KBM-7 (cell line): Measurements from ENCODE around the gene STING1.
A peak's percentile ranks its signal among the peaks of the same experiment; 100 is the strongest.

Source experiments
- DNase-seq: peaks from one replicate; pipeline ENCODE4 v3.0.0-alpha.2; 2015
- in situ Hi-C: fragments of 300-500 bp; cut with MboI; formaldehyde crosslinking; loops from 2 replicates; pipeline ENCODE4 v1.14.3; 2020; ENCODE audit warnings: low sequenced_read_pairs, low pct_unique_long_range_greater_than_20kb, mixed read lengths

STING1 gene

DNA sequence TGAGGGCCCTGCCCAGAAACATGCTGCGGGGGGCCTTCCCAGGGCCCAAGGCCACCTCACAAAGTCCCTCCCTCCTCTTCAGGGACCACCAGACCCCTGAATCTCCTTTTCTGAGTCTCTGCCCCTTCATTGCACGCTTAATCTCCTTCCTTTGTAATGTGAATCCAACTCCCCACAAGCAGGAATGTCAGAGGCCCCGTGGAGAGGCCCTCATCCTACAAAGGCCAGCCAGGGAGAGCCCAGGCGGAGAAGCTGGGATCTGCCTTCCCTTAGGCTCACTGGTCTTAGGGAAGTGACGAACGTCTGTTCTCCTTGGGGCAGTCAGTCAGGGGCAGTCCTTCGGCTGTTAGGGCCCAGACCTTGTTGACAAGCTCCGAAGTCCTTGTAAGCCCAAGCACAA is 9.5 kb downstream of the STING1 start:
- in situ Hi-C loops: loop anchor here (10.0 kb wide), 1 partner anchor 48 kb away; no protein-coding TSS in a partner anchor
- DNase-seq: no peak

DNA sequence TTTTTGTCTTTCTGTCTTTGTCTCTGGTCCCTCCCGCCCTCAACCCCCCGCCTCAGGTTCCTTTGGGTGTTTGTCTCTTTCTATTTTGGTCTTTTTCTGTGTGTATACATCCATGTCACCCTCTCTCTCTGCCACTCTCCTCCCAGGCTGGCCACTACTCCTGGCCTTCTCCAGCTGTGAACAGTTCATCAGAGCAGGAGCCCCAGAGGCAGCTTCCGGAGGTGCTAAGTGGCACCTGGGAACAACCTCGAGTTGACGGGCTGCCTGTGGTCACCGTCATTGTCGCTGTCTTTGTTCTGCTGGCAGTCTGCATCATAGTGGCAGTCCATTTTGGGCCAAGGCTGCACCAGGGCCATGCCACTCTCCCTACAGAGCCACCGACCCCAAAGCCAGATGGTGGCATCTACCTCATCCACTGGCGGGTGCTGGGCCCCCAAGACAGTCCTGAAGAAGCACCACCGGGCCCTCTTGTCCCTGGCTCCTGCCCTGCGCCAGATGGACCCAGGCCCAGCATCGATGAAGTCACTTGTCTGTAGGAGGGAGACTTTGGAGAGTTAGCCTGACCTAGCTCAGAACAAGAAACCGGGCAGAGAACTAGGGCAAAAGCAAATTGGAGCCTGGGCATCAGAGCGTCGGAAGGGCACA is 10.1 kb downstream of the STING1 start:
- in situ Hi-C loops: loop anchor here (10.0 kb wide), 1 partner anchor 48 kb away; no protein-coding TSS in a partner anchor
- DNase-seq: no peak

DNA sequence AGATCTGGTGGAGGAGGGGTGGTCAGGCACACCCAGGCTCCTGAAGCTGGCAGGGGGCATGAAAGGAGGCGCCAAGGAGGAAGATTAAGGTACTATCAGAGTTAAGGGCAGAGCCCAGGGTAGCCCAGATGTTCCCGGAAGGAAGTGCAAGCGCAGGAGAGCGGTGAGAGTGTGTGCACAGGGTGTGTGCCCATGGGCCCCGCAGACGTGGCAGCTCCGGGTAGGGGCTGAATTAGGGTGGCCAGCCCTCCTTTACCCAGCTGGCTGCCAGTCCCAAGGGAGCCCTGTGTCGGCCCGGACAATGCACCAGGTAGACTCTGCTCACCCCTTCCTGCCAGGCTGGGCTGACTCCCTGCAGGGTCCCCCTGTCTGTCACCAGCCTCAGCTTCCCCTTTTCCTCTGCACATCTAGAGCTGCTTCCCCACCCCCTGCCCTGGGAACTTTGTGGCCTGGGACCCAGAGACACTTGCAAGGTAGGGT is 11.7 kb downstream of the STING1 start, which contains the start of gene SMIM33:
Gene SMIM33 (plus strand): TSS at position 184 of the 480 bp plus-strand sequence. CDS start 118 bp downstream, at position 302.
- in situ Hi-C loops: loop anchor here (10.0 kb wide), 1 partner anchor 46 kb away; no protein-coding TSS in a partner anchor
- DNase-seq: peak; percentile 78

DNA sequence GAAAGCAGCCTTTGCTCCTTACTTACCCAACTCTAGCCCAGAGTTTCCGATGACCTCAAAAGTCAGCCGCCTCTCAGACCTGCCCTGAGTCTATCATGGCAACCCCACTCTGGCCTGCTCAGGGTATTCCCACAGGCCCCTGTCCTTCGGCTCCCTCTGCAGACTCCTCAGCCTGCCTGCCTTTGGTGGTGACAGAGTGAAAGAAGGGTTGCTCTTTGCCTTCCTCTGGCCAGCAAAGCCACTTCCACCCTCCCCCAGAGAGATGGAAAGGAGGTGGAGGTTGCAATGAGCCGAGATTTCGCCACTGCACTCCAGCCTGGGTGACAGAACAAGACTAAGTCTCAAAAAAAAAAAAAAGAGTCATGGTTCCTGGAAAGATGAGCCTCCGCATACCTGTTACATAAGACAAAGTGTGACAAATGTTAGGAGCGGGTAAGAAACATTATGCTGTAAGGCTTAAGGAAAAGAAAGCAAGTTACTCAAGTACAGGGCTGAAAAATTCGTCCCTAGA is 14.1 kb downstream of the STING1 start:
- peak; percentile 46 for DNase-seq

DNA sequence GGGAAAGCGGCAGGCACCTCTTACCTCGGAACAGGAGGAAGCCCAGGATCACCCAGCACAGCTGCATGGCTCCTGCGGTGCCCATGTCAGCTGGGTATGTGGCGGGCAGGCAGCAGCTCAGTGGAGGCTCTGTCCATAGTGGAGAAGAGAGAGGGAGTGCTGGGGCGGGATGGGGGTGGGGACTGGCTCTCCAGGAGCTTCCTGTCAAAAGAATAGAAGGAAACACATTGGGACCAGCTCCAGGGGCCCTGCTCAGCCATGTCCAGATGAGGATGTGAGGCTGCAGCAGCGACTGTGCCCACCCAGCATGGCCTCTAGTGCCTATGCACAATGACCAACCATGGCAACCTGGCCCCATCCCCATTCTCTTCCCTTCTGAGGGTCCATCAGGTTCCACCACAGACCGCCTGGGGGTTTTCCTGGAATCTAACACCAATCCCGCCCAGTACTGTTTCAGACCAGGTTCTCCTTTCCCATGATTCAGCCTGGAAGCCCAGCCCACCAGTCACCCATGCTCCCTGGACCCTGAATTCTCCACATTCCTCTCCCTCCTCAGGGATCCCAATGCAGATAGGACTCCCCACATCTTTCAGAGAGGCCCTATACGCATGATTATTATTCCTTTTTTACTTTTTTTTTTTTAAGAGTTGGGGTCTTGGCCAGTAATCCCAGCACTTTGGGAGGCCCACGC is 19.8 kb downstream of the STING1 start, which contains the start of gene ECSCR:
Gene ECSCR (minus strand): TSS at position 158 of the 691 bp plus-strand sequence. CDS start 73 bp downstream, at position 85.
- no peak for DNase-seq
- in situ Hi-C loops: no loop called here

More for the DNA sequence above, 14.1 kb downstream of the STING1 start:
- in situ Hi-C loops: no loop called here

DNA sequence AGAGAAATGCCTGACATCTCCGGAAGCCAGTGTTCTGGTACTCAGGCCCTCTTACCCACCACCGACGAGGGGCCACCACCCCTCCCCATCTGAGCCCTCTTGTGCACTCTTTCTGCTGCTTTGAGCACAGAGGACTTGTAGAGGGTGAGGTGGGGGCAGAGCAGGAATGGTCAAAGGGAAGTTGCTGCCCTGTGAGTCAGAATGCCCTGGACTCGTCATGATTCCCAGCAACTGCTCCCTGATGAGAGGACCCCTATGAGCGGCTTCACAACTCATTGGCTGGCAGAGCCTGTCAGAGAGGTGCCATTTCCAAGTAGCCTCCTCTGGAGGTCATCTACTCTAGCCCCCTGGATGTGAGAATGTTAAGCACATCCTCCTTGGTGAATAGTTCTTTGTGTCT is 20.9 kb downstream of the STING1 start:
- no peak for DNase-seq
- in situ Hi-C loops: no loop called here

DNA sequence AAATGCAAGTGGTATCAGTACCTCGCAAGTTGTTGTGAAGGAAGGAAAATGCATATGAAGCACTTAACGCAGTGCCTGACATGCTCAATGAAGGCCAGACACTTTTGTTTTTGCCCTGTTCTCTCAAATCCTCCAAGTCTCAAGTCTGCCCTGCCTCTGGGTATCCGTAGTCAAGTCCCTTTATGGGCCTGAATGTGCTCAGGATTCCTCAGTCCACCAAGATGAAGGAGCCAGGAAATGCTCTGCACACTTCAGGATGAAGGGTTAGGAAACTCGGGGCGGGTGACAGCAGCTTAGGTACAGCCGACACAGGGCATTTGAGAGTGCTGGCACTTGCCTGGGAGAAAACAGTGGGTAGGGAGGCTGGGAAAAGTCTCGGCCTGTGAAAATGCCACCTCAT is 21.4 kb downstream of the STING1 start:
- DNase-seq: no peak
- in situ Hi-C loops: no loop called here

DNA sequence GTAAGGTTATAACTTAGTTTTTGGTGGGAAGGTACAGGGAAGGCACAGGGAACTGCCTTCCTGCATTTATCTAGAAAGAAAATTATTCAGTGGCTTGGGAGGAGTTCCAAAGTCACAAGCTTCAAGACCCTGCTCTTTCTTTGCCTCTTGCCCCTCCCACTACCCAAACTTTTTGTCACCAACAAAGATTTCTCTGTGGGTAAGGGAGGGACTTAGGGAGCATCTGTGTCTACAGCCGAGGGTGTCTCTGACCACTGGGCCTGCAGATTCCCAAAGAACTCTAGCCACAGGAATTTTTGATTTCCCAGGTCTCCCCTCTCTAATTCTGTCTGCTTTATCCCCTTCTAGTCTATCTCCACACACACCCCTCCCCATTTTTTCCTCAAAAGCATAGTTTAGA is 22.1 kb downstream of the STING1 start:
- in situ Hi-C loops: no loop called here
- no peak for DNase-seq

DNA sequence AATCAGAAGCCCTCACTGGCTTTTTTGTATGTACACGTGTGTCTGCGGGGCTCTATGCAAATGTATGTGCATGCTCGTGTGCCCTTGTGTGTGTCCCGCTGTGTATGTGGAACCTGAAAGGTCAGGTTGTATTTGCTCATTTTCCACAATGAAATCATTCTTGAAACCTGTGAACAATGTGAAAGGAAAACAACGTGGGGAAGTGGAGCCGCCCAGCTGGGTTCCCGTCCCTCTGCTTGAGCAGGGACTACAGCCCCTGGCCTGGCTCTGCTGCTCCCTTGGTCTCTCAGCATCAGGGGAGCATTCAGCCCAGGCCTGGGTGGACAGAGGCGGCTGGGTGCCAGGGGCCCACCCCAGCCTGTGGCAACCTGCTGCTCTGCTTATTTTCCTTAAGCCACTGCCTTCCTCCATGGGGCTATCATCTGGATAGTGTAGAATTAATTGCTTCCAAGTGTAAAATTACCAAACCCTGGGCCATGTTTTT is 23.1 kb downstream of the STING1 start:
- in situ Hi-C loops: no loop called here
- DNase-seq: no peak

DNA sequence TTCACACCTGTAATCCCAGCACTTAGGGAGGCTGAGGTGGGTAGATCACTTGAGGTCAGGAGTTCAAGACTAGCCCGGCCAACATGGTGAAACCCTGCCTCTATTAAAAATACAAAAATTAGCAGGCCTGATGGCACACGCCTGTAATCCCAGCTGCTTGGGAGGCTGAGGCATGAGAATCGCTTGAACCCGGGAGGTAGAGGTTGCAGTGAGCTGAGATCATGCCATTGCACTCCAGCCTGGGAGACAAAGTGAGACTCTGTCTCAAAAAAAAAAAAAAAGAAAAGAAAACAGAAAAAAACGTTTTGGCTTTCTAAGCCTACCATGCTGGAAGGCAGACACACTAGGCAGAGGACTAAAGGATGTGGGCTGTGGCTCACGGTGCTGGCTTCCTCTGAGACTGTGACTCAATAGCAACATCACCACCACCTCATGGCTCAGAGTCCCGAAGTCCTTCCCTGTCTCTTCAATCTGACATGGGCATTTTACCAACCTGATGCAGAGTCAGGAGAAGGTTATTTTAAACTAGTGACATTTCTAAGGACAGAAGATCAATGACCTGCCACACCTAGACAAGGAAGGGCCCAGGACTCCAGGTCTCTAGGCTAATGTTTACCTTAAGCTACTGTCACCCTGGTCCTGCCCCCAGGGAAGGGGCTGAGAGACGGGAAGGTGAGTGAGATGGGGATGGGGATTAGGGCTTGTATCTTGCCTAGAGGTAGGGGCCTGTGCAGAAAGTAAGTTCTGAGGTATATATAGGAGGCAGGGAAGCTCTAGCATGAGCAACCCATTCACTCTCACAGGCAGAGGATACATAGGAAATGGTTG is 23.8 kb downstream of the STING1 start:
- DNase-seq: no peak
- in situ Hi-C loops: no loop called here

DNA sequence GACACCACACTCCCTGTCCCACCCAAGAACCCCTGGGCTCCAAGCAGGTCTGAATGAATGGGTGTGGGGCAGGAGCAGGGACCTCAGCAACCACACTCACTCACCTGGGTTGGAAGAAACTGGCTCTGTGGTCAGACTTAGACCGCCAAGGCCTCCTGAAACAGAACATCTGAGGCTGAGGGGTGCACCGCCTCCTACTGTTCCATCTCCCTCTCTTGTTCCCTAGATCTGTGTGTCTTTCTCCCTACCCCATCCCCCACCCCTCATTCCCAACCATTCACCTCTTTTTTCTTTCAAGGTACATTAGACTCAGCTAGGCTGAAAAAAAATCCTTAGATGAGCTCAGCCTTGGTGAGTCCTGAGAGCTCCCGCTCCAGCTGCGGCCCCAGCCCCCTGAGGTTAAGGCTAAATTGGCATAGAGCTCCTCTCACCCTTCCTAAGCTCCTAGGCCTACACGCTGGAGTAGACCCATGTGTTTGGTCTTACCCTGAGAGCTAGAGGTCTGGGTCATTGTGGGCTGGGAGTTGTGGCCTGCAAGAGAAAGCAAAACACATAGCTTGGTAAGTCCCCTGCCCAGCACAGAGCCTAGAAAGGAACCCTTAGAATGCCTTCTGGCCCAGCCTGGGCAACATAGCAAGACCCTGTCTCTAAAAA is 24.8 kb downstream of the STING1 start:
- in situ Hi-C loops: no loop called here
- no peak for DNase-seq

DNA sequence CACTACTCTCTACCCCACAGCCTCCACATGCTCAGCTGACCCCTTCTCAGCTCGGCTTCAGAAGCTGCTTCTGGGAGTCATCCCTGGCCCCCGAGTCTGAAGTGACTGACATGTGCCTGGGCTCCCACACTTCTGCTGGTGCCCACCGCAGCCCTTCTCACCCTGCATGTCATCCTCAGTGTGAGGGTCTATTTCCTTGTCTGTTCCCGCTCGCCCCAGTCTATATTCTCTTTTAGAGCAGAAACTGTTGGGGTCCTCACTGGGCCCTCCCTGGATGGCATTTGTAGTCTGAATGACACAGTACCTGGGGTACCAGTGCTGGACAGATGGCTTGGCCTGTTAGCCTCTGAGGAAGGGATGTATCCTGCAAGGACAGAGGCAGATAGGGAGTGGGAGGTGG is 25.3 kb downstream of the STING1 start:
- in situ Hi-C loops: no loop called here
- no peak for DNase-seq

DNA sequence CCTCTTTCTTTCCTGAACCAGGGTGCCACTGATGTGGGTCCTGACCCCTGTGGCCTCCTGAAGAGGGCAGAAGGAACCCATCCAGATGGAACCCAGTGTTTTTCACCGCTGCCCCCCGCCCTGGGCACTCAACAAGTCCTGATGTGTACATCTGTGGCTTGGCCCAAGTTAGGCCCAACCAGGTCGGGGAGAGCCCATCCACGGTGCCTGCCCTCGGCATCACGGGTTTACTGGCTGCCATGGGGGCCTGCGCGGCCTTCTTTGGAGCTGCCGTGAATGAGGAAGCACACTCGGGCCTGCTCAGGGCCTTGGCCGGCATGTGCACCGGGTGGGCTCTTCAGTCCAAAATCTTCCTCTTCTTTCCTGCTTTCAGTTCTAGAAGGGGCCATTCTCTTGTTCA is 25.8 kb downstream of the STING1 start:
- DNase-seq: no peak
- in situ Hi-C loops: no loop called here

DNA sequence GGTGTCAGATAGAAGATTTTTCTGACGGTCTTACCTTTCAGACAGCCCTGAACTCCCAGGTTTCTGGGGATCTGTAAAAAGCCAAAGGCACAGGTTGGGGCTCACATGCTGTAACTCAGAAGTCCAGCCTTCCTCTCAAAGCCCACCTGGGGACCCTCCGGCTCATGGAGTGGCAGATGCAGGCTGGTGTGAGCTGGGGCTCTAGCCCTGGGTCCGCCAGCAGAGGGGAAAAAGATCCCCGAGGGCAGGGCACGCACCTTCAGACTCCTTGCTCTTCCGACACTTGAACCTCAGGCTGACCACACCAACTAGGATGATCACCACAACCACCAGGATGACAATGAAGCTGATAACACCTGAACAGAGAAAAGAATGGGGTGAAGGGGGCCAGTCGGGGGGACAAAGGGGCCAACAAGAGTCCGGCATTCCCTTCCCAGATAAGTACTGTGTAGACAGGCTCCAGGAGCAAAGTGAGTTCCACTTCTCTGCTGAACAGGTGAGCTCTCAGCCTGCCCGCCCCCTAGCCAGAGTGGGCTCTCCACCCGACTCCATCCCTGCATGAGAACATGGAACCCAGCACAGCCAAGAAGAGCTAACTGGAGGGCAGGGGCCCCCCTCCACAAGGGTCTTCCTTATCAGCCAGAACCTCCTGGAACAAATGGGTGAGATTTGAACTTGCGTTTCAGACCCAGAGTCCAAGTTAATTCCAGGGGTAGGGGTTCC is 27.8 kb downstream of the STING1 start:
- in situ Hi-C loops: no loop called here
- no peak for DNase-seq

DNA sequence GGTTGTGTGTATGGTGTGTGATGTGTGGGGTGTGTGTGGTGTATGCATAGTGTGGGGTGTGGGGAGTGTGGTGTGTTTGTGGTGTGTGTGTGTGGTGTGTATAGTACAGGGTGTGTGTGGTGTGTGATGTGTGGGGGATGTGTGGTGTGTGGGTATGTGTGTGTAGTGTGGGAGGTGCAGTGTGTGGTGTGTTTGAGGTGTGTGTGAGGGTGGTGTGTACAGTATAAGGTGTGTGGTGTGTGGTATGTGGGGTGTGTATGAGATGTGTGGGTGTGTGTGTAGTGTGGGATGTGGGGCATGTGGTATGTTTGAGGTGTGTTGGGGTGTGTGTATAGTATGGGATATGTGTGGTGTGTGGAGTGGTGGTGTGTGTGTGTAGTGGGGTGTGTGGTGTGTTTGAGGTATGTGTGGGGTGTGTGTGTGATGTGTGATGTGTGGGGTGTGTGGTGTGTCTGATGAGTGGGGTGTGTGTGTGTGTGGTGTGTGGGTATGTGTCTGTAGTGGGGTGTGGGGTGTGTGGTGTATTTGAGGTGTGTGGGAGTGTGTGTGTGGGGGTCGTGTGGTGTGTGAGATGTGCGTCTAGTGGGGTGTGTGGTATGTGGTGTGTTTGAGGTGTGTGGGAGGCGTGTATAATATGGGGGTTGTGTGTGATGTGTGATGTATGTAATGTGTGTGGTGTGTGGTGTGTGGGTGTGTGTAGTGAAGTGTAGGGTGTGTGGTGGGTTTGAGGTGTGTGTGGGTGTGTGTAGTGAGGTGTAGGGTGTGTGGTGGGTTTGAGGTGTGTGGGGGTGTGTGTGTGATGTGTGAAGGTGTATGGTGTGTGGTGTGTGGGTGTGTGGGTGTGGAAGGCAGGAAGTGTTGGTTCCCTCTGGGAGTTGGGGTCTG is 28.6 kb downstream of the STING1 start:
- in situ Hi-C loops: no loop called here
- no peak for DNase-seq

DNA sequence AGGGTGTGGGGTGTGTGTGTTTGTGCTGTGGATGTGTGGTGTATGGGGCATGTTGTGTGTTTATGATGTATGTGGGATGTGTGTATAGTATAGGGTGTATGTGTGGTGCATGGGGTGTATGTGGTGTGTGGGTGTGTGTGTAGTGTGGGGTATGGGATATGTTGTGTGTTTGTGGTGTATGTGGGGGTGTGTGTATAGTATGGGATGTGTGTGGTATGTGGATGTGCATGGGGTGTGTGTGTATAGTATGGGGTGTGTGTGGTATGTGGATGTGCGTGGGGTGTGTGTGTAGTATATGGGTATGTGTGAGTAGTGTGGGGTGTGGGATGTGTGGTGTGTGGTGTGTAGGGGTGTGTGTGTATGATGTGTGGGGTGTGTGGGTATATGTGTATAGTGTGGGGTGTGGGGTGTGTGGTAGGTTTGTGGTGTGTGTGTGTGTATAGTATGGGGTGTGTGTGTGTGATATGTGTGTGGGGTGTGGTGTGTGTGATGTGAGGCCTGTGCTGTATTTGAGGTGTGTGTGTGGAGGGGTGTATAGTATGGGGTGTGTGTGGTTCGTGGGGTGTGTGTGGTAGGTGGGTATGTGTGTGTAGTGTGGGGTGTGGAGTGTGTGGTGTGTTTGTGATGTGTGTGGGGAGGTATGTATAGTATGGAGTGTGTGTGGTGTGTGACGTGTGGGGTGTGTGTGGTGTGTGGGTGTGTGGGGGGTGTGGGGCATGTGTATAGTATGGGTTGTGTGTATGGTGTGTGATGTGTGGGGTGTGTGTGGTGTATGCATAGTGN is 30.5 kb downstream of the STING1 start:
- DNase-seq: no peak
- in situ Hi-C loops: no loop called here

DNA sequence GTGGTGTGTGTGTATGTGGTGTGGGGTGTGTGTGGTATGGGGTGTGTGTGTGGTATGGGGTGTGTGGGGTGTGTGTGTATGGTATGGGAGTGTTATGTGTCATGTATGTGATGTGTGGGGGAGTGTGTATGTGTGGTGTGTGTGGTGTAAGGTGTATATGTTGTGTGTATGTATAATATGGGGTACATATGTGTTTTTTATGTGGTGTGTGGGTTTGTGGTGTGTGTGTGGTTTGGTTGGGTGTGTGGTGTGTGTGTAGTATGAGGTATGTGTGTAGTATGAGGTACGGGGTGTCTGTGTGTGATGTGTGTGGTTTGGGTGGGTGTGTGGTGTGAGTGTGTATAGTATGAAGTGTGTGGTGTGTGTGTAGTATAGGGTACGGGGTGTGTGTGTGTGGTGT is 31.4 kb downstream of the STING1 start:
- in situ Hi-C loops: no loop called here
- DNase-seq: no peak
